GM19468 (cell line): ENCODE results near the gene APOH.
A peak's percentile ranks its signal among the peaks of the same experiment; 100 is the strongest.

Experiments
- ATAC-seq: cut with Tn5 transposase; IDR thresholded peaks from one replicate; pipeline ENCODE4 v1.9.1; 2021; ENCODE audit warnings: mild to moderate bottlenecking, moderate library complexity, moderate number of reproducible peaks; ENCODE audit not compliant: unreplicated experiment; ENCODE audit errors: extremely low read depth

The APOH gene

GRCh38 chr17:66200685-66201092, 28.5 kb downstream of the APOH start:
- ATAC-seq, result no peak

- no peak for ATAC-seq
Observed at GRCh38 chr17:66198242-66198641, 31.0 kb downstream of the APOH start.

- ATAC-seq, result no peak
Observed at GRCh38 chr17:66192378-66192687, 36.9 kb downstream of the APOH start.

GRCh38 chr17:66191593-66192377, 37.4 kb downstream of the APOH start, which contains the start of gene CEP112:
TSS of gene CEP112 (minus strand) at chr17:66192133.
- peak; percentile 20 for ATAC-seq

- ATAC-seq, result no peak
Observed at GRCh38 chr17:66190738-66191592, 38.2 kb downstream of the APOH start.

- ATAC-seq, result no peak
Observed at GRCh38 chr17:66187718-66188117, 41.5 kb downstream of the APOH start.

GRCh38 chr17:66185862-66186261, 43.4 kb downstream of the APOH start:
- no peak for ATAC-seq

GRCh38 chr17:66184392-66184791, 44.8 kb downstream of the APOH start:
- ATAC-seq, result no peak

- ATAC-seq, result no peak
Observed at GRCh38 chr17:66183529-66183928, 45.7 kb downstream of the APOH start.

- ATAC-seq, result no peak
Observed at GRCh38 chr17:66178642-66179041, 50.6 kb downstream of the APOH start.

- ATAC-seq, result no peak
Observed at GRCh38 chr17:66177048-66177447, 52.2 kb downstream of the APOH start.

- ATAC-seq, result no peak
Observed at GRCh38 chr17:66175892-66176291, 53.3 kb downstream of the APOH start.

- ATAC-seq, result no peak
Observed at GRCh38 chr17:66172691-66173223, 56.5 kb downstream of the APOH start.

- ATAC-seq, result no peak
Observed at GRCh38 chr17:66172144-66172543, 57.1 kb downstream of the APOH start.

- ATAC-seq, result no peak
Observed at GRCh38 chr17:66171692-66172091, 57.5 kb downstream of the APOH start.

- ATAC-seq, result no peak
Observed at GRCh38 chr17:66171172-66171571, 58.0 kb downstream of the APOH start.

- ATAC-seq, result no peak
Observed at GRCh38 chr17:66169839-66170238, 59.4 kb downstream of the APOH start.

- no peak for ATAC-seq
Observed at GRCh38 chr17:66167189-66167815, 61.9 kb downstream of the APOH start.

- no peak for ATAC-seq
Observed at GRCh38 chr17:66165537-66166123, 63.6 kb downstream of the APOH start.
